ENCODE results near the gene PROS1. TPM values are rescaled to one million over a fixed set of nuclear protein-coding genes. Genes with fewer than 3 reads are reported as not detected.
"Not testable (repeated sequence)": the region's sequence is repeated elsewhere in the genome, so short reads cannot be mapped to it uniquely, and the experiment has no call there.

Gene PROS1
- total RNA-seq, 2 donors from 2014 or later: 0.46 to 0.50 TPM

DNA sequence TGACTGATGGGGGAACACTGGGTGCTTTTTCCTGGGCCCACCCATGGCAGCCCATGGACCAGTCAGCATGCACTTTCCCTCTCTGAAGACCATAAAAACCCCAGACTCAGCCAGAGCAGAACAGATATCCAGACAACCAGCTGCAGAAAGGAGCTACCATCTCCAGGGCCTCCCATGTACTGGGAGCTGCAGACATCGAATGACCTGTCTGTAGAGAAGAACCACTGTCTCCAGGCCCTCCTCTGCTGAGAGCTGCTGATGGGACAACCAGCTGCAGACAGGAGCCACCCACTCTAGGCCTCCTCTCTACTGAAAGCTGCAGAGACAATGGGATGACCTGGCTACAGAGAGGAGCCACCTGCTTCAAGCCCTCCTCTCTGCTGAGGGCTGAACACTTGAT, 66.6 kb downstream of the PROS1 start:
- H3K27me3 Mint-ChIP-seq (ENCODE audit: low read depth): no peaks in the 10 kb centered on the region
- H3K36me3 Mint-ChIP-seq (ENCODE audit: insufficient read depth in 2 of 2): no peaks in the 10 kb centered on the region
- DNase-seq: no peak
- no peaks in the 10 kb centered on the region for H3K4me1 Mint-ChIP-seq (ENCODE audit: low read depth)
- no peak overlapping the region for H3K27ac Mint-ChIP-seq
- no peak overlapping the region for H3K4me3 Mint-ChIP-seq
- H3K9me3 Mint-ChIP-seq: peaks cover 0 to 3% of the 10 kb centered on the region in 2 donors
- ATAC-seq (replicated peaks in 1 of 2): no peak

GRCh38 chr3:93906245-93906644, 67.5 kb downstream of the PROS1 start:
- no peaks in the 10 kb centered on the region for H3K4me1 Mint-ChIP-seq (ENCODE audit: low read depth)
- no peak for DNase-seq
- no peaks in the 10 kb centered on the region for H3K27me3 Mint-ChIP-seq (ENCODE audit: low read depth)
- H3K36me3 Mint-ChIP-seq (ENCODE audit: insufficient read depth in 2 of 2): no peaks in the 10 kb centered on the region
- no peak overlapping the region for H3K27ac Mint-ChIP-seq
- peaks cover 0 to 2% of the 10 kb centered on the region in 2 donors for H3K9me3 Mint-ChIP-seq
- no peak for ATAC-seq (replicated peaks in 1 of 2)
- H3K4me3 Mint-ChIP-seq: no peak overlapping the region

DNA sequence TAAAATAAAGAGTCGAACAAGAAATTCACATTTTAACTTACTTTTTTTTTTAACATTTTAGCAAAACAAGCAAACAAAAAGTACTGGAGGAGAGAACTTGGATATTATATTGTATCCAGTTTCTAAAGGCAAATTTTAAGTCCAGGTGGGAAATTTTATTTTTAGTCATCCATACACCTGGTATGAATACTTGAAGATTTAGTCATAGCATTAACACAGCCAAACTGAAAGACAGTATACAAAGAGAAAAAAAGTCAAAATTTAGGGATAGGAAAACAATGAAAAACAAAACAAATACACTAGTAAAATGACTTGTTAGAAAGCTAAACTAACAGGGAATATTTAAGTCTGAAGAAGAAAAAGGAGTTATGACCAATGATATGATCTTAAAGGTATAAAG, 69.1 kb downstream of the PROS1 start:
- H3K4me1 Mint-ChIP-seq (ENCODE audit: low read depth): no peaks in the 10 kb centered on the region
- no peaks in the 10 kb centered on the region for H3K36me3 Mint-ChIP-seq (ENCODE audit: insufficient read depth in 2 of 2)
- DNase-seq (no peak), ATAC-seq (replicated peaks in 1 of 2) (no peak)
- no peak overlapping the region for H3K27ac Mint-ChIP-seq
- H3K9me3 Mint-ChIP-seq: peaks cover 0 to 2% of the 10 kb centered on the region in 2 donors
- H3K27me3 Mint-ChIP-seq (ENCODE audit: low read depth): no peaks in the 10 kb centered on the region
- no peak overlapping the region for H3K4me3 Mint-ChIP-seq

DNA sequence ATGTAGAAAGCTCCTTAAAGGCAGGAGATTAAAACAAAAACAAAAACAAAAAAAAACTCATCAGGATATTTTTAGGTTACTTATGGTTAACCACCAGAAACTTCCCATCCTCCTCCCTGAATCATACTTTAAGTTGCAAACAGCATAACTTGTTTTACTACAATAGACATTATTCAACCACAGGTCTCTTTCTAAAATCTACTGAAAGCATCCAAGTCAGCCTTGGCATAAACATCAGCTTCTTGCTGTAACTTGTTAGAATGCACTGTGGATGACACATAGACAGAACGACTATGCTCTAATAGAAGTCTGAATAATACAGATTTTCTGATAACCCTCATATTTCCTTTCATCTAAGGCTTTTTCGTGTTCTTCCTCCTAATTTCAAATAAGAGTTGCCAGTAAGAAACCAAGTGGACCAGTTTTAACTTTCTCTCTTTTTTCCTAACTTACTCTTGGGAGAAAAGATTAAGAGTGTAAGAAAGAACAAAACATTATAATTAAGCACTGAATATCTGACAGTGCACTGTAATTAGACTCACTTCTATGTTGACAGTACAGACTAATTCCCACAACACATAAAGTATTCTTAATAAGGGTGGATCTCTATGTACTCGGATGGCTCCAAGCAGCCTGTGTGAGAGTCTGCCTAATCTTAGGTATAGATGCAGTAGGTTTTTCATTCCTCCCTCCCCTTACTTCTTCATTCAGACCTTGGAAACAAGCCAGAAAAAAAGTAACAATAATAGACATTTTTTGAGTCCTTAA, 95.3 kb downstream of the PROS1 start:
- H3K27ac Mint-ChIP-seq; H3K36me3 Mint-ChIP-seq (ENCODE audit: insufficient read depth in 2 of 2); H3K4me3 Mint-ChIP-seq; DNase-seq; H3K4me1 Mint-ChIP-seq (ENCODE audit: low read depth); H3K27me3 Mint-ChIP-seq (ENCODE audit: low read depth); H3K9me3 Mint-ChIP-seq; ATAC-seq (replicated peaks in 1 of 2): not testable (repeated sequence)

GRCh38 chr3:93877427-93877826, 96.3 kb downstream of the PROS1 start:
- not testable (repeated sequence) for DNase-seq; H3K9me3 Mint-ChIP-seq; H3K27ac Mint-ChIP-seq; H3K4me3 Mint-ChIP-seq; H3K4me1 Mint-ChIP-seq (ENCODE audit: low read depth); H3K36me3 Mint-ChIP-seq (ENCODE audit: insufficient read depth in 2 of 2); ATAC-seq (replicated peaks in 1 of 2); H3K27me3 Mint-ChIP-seq (ENCODE audit: low read depth)

GRCh38 chr3:93873412-93873811, 100.3 kb downstream of the PROS1 start:
- H3K4me3 Mint-ChIP-seq; H3K27me3 Mint-ChIP-seq (ENCODE audit: low read depth); H3K27ac Mint-ChIP-seq; ATAC-seq (replicated peaks in 1 of 2); DNase-seq; H3K4me1 Mint-ChIP-seq (ENCODE audit: low read depth); H3K9me3 Mint-ChIP-seq; H3K36me3 Mint-ChIP-seq (ENCODE audit: insufficient read depth in 2 of 2): not testable (repeated sequence)

- H3K4me1 Mint-ChIP-seq (ENCODE audit: low read depth): no peaks in the 10 kb centered on the region
- ATAC-seq (replicated peaks in 1 of 2): no peak
- no peak overlapping the region for H3K4me3 Mint-ChIP-seq
- no peaks in the 10 kb centered on the region for H3K36me3 Mint-ChIP-seq (ENCODE audit: insufficient read depth in 2 of 2)
- H3K9me3 Mint-ChIP-seq: peaks cover 3% of the 10 kb centered on the region in 2 donors
- DNase-seq: no peak
- no peak overlapping the region for H3K27ac Mint-ChIP-seq
- no peaks in the 10 kb centered on the region for H3K27me3 Mint-ChIP-seq (ENCODE audit: low read depth)
These were observed 106.3 kb downstream of the PROS1 start for GRCh38 chr3:93867425-93867824.

DNA sequence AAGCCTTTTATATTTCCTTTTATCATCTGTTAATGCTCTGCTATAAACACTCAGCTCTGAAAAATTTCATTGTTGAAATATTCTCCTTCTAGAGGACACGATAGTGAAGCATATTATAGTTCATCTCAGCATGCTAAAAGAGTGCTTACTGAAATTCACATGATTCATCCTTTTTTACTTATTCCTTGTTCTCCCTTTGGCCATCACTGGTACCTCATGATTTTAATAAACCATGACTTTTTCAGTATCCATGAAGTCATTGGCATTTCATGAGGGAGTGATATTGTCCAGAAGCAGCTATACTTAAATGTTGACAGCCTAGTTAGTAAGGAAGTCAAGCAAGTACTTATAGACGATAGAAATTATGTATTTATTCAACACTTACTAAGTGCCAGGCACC, 112.7 kb downstream of the PROS1 start:
- Mint-ChIP-seq H3K4me1 (ENCODE audit: low read depth) (no peaks in the 10 kb centered on the region), H3K36me3 (ENCODE audit: insufficient read depth in 2 of 2) (no peaks in the 10 kb centered on the region), H3K27me3 (ENCODE audit: low read depth) (no peaks in the 10 kb centered on the region), H3K4me3 (no peak overlapping the region), H3K9me3 (peaks cover under 1 to 3% of the 10 kb centered on the region in 2 donors), H3K27ac (no peak overlapping the region)
- DNase-seq (no peak), ATAC-seq (replicated peaks in 1 of 2) (no peak)

DNA sequence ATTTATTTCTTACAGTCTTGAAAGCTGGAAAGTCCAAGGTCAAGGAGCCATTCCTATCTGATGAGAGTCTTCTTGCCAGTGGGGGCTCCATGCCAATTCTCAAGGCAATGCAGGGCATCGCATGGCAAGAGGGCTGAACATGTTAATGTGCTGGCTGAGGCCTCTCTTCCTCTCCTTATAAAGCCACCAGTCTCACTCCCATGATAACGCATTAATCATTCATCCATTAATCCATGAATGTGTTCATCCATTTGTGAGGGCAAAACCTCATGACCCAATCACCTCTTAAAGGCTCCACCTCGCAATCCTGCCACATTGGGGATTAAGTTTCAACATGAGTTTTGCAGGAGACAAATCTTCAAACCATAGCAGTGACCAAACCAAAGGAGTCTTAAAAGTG, 118.3 kb downstream of the PROS1 start:
- DNase-seq (no peak), ATAC-seq (replicated peaks in 1 of 2) (no peak)
- Mint-ChIP-seq H3K36me3 (ENCODE audit: insufficient read depth in 2 of 2) (no peaks in the 10 kb centered on the region), H3K9me3 (peaks cover 0 to 6% of the 10 kb centered on the region in 2 donors), H3K4me1 (ENCODE audit: low read depth) (no peaks in the 10 kb centered on the region), H3K27me3 (ENCODE audit: low read depth) (no peaks in the 10 kb centered on the region), H3K4me3 (no peak overlapping the region), H3K27ac (no peak overlapping the region)

DNA sequence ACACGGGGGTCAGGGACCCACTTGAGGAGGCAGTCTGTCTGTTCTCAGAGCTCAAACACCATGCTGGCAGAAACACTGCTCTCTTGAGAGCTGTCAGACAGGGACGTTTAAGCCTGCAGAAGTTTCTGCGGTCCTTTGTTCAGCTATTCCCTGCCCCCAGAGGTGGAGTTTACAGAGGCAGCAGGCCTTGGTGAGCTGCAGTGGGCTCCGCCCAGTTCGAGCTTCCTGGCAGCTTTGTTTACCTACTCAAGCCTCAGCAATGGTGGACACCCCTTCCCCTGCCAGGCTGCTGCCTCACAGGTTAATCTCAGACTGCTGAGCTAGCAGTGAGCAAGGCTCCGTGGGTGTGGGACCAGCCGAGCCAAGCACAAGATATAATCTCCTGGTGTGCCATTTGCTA, 121.5 kb downstream of the PROS1 start:
- not testable (repeated sequence) for DNase-seq; H3K27ac Mint-ChIP-seq; H3K4me1 Mint-ChIP-seq (ENCODE audit: low read depth); ATAC-seq (replicated peaks in 1 of 2); H3K4me3 Mint-ChIP-seq; H3K27me3 Mint-ChIP-seq (ENCODE audit: low read depth); H3K36me3 Mint-ChIP-seq (ENCODE audit: insufficient read depth in 2 of 2)
- H3K9me3 Mint-ChIP-seq: peaks cover 5 to 11% of the 10 kb centered on the region in 2 donors

- peaks cover 7% of the 10 kb centered on the region for H3K27me3 Mint-ChIP-seq (ENCODE audit: low read depth)
- ATAC-seq (replicated peaks in 1 of 2) (no peak), DNase-seq (no peak)
- H3K27ac Mint-ChIP-seq: no peak overlapping the region
- H3K9me3 Mint-ChIP-seq: peaks cover 3% of the 10 kb centered on the region in 2 donors
- no peaks in the 10 kb centered on the region for H3K4me1 Mint-ChIP-seq (ENCODE audit: low read depth)
- H3K4me3 Mint-ChIP-seq: no peak overlapping the region
- no peaks in the 10 kb centered on the region for H3K36me3 Mint-ChIP-seq (ENCODE audit: insufficient read depth in 2 of 2)
These were observed 129.7 kb downstream of the PROS1 start for GRCh38 chr3:93843981-93844380.

DNA sequence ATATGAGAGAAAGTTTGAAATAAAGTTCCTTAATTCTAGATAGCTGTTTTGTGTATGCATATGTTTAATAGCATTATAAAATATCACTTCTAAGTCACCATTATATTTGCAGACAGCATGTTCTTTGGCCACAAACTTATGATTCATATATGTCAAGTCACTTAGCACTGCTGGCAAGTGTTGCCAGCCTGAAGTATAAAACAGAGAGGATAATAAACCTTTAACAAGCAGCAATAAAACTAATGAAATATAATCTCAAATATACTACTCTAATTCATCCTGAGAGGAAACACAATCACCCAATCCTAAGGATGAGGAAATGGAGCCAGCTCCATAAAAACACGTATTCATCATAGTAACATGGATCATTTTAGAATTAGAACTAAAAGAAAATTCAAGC, 134.5 kb downstream of the PROS1 start:
- not testable (repeated sequence) for H3K4me3 Mint-ChIP-seq; H3K9me3 Mint-ChIP-seq; DNase-seq; H3K27ac Mint-ChIP-seq; H3K4me1 Mint-ChIP-seq (ENCODE audit: low read depth); H3K36me3 Mint-ChIP-seq (ENCODE audit: insufficient read depth in 2 of 2); H3K27me3 Mint-ChIP-seq (ENCODE audit: low read depth); ATAC-seq (replicated peaks in 1 of 2)
